Mucosa of rectum (tissue), 2 donors: ENCODE results near the gene PDZRN3.

Experiments
- H3K27ac ChIP-seq, 2 donors: one replicate each; pipeline ENCODE4 v1.7.0; 2013; ENCODE audit warnings: inconsistent platforms in 2 of 2, low read depth in 2 of 2, low read length in 2 of 2
- H3K27me3 ChIP-seq, 2 donors: one replicate each; pipeline ENCODE4 v1.7.0; 2013; ENCODE audit warnings: low read length in 2 of 2; ENCODE audit not compliant: control insufficient read depth in 2 of 2, insufficient read depth in 2 of 2
- H3K36me3 ChIP-seq, 2 donors: one replicate each; pipeline ENCODE4 v1.7.0; 2013; ENCODE audit warnings: low read length in 2 of 2; ENCODE audit not compliant: control insufficient read depth in 2 of 2, insufficient read depth in 2 of 2
- H3K4me1 ChIP-seq, 2 donors: one replicate each; pipeline ENCODE4 v1.7.0; 2013; ENCODE audit warnings: low read length in 2 of 2, mild to moderate bottlenecking in 1 of 2; ENCODE audit not compliant: control insufficient read depth in 2 of 2, insufficient read depth in 2 of 2
- H3K4me3 ChIP-seq, 2 donors: one replicate each; pipeline ENCODE4 v1.7.0; 2013; ENCODE audit warnings: low read length in 2 of 2
- H3K9ac ChIP-seq, 2 donors: one replicate each; pipeline ENCODE4 v1.7.0; 2013; ENCODE audit warnings: low read length in 2 of 2, low read depth in 1 of 2, mild to moderate bottlenecking in 1 of 2
- H3K9me3 ChIP-seq, 2 donors: one replicate each; pipeline ENCODE4 v1.7.0; 2013; ENCODE audit warnings: low read length in 2 of 2; ENCODE audit not compliant: control insufficient read depth in 2 of 2
- donor health status: healthy.
- donor health status: Normal muscosa, but diverticular disease.

The PDZRN3 gene

GRCh38 chr3:73548436-73548835 is 76.3 kb downstream of the PDZRN3 start:
- Histone ChIP-seq H3K27me3 (no peaks in the 10 kb centered on the region), H3K36me3 (no peaks in the 10 kb centered on the region), H3K27ac (peak overlapping the region; percentile 50), H3K9ac (no peak overlapping the region), H3K9me3 (no peaks in the 10 kb centered on the region), H3K4me3 (no peak overlapping the region), H3K4me1 (peaks cover 7 to 14% of the 10 kb centered on the region in 2 donors)

GRCh38 chr3:73547427-73548248 is 77.1 kb downstream of the PDZRN3 start:
- H3K4me3 ChIP-seq: no peak overlapping the region
- no peaks in the 10 kb centered on the region for H3K27me3 ChIP-seq
- peaks cover 11 to 16% of the 10 kb centered on the region in 2 donors for H3K4me1 ChIP-seq
- no peaks in the 10 kb centered on the region for H3K9me3 ChIP-seq
- H3K27ac ChIP-seq: peak overlapping the region; percentile 50
- H3K36me3 ChIP-seq: no peaks in the 10 kb centered on the region
- no peak overlapping the region for H3K9ac ChIP-seq

DNA sequence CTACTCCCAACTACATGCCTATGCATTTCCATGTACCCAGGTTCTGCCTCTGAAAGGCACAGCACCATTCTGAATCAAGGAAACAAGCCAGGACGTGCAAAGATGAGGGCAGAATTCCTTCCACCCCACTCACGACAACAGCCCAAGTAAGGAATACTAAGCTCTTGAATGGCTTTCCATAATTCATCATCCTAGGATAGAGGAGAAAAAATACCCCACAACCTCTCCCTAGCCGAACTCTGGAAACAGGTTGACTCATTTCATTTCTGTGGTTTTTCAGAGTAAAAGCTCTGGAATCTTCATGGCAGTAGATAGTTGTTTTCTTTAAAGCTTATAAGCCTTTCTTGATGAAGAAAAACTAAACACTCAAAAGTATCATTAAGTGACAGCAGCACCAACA is 77.8 kb downstream of the PDZRN3 start:
- Histone ChIP-seq H3K27me3 (no peaks in the 10 kb centered on the region), H3K4me1 (peaks cover 11 to 20% of the 10 kb centered on the region in 2 donors), H3K9ac (no peak overlapping the region), H3K36me3 (no peaks in the 10 kb centered on the region), H3K27ac (peak overlapping the region; percentile 26 to 50), H3K4me3 (no peak overlapping the region), H3K9me3 (no peaks in the 10 kb centered on the region)

DNA sequence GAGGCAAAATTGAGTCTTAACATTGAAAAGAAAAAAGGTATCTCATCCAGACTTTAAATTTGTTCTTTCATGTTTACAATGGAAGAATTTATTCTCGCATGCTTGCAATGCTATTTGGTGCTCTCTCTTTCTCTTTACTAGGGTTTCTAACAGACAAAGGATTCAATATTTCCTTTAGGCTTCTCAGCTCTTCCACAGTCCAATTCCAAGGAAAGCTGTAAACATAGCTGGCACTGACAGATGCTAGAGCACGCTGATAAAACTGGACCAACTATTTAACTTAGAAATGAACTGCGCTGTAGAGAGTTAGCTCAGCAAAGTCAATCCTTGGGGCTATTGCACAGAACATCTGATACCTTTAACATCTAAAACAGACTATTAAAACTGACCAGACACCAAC is 81.3 kb downstream of the PDZRN3 start:
- Histone ChIP-seq H3K4me1 (peaks cover 11 to 17% of the 10 kb centered on the region in 2 donors), H3K9me3 (no peaks in the 10 kb centered on the region), H3K4me3 (no peak overlapping the region), H3K27ac (no peak overlapping the region), H3K36me3 (no peaks in the 10 kb centered on the region), H3K9ac (no peak overlapping the region), H3K27me3 (no peaks in the 10 kb centered on the region)

- no peak overlapping the region for H3K27ac ChIP-seq
- no peak overlapping the region for H3K4me3 ChIP-seq
- peaks cover 4 to 8% of the 10 kb centered on the region in 2 donors for H3K4me1 ChIP-seq
- H3K9ac ChIP-seq: no peak overlapping the region
- no peaks in the 10 kb centered on the region for H3K9me3 ChIP-seq
- H3K36me3 ChIP-seq: no peaks in the 10 kb centered on the region
- no peaks in the 10 kb centered on the region for H3K27me3 ChIP-seq
Measured at GRCh38 chr3:73542136-73542535, 82.6 kb downstream of the PDZRN3 start.

DNA sequence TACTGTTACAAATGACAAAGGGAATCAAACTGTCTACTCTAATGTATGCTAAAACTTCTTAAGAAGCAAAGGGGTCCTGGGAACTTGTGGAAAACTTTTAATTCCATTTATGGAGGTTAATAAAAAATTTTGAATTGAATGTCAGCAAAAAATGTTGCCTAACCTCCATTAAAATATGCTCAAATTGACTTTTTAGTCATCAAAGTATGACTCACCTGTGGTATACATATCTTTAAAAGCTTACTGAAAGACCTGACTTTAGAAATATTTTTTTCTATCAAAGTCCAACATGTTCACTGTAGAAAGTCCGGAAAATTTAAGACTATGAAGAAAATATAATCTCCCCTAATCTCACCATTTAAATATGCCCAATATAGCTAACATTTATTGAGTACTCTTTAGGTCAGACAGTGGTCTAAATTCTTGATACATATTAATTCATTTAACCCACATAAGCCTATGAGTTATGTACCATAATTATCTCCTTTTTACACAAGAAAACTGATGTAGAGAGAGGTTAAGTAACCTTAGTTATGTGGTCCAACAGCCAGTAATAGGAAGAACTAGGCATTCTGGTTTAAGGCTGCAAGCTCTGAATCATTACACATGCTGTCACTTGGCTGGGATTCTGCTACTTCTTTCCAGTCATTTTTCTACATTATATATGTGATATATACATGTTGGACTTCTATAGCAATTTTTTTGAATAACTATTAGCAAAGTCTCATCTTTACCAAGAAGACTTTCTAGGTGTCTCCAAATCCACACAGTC is 83.6 kb downstream of the PDZRN3 start:
- Histone ChIP-seq H3K36me3 (no peaks in the 10 kb centered on the region), H3K4me3 (no peak overlapping the region), H3K4me1 (peaks cover 7 to 8% of the 10 kb centered on the region in 2 donors), H3K27ac (no peak overlapping the region), H3K9ac (no peak overlapping the region), H3K9me3 (no peaks in the 10 kb centered on the region), H3K27me3 (no peaks in the 10 kb centered on the region)

DNA sequence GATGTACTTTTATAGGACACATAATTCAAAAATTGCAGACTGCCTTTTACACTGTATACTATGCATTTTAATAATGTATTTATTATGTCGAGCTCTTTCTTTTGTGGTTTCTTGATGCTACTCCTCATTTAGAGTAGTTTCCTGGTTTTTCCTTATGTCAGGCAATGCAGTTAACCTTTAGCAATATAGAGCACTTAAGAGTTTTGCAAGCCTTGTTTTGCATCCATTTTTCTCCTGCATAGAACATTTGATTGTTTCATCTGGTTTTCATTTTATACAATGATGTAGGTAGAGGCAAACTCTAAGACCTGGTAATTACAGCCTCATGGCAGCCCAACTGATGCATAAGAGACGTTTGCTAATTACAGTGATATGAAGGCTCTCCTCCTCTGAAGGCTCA is 86.3 kb downstream of the PDZRN3 start:
- Histone ChIP-seq H3K36me3 (no peaks in the 10 kb centered on the region), H3K4me3 (no peak overlapping the region), H3K27me3 (no peaks in the 10 kb centered on the region), H3K9ac (no peak overlapping the region), H3K9me3 (no peaks in the 10 kb centered on the region), H3K27ac (no peak overlapping the region), H3K4me1 (peaks cover 8 to 13% of the 10 kb centered on the region in 2 donors)

DNA sequence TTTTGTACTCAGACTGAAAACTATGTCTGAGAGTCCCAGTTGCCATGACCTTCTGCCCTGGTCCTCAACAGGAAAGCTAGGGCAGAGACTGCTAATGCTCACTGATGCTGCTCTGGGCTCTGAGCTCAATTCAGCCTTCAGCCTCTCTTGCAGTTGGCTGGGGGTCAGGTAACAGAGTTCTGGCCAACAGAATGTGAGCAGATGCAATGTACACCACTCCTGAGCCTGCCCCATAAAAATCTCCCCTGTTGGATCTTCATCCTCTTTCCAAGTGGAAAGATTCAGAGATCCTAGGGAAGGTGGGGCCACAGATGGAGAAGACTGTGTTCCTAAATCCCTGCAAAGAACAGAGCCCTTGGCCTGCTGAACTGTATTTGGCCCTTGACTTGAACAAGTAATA is 87.8 kb downstream of the PDZRN3 start:
- Histone ChIP-seq H3K4me3 (no peak overlapping the region), H3K27ac (no peak overlapping the region), H3K9me3 (no peaks in the 10 kb centered on the region), H3K4me1 (peaks cover 3 to 9% of the 10 kb centered on the region in 2 donors), H3K36me3 (no peaks in the 10 kb centered on the region), H3K27me3 (no peaks in the 10 kb centered on the region), H3K9ac (no peak overlapping the region)

GRCh38 chr3:73536336-73536895 is 88.3 kb downstream of the PDZRN3 start:
- Histone ChIP-seq H3K27me3 (no peaks in the 10 kb centered on the region), H3K36me3 (no peaks in the 10 kb centered on the region), H3K4me3 (no peak overlapping the region), H3K9ac (no peak overlapping the region), H3K27ac (no peak overlapping the region), H3K9me3 (no peaks in the 10 kb centered on the region), H3K4me1 (peaks cover 3 to 9% of the 10 kb centered on the region in 2 donors)

DNA sequence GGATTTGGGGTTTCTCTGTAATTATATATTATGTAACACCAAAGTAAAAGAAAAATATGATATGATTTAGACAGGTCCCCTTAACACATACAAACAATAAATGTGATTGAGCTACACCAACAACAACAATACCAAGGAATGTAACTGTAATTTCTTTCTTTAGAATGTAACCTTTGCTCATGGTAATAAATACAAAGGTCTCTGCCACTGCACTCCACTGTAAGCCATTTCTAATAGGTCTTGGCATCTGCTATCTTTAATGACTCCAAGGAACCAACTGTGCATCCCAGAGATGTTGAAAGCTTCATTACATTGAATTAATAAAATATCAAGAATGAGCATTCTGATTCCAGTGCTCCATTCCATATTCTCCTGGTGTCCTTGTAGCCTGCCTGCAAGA is 88.8 kb downstream of the PDZRN3 start:
- Histone ChIP-seq H3K27ac (no peak overlapping the region), H3K27me3 (no peaks in the 10 kb centered on the region), H3K4me1 (peaks cover 3 to 9% of the 10 kb centered on the region in 2 donors), H3K9me3 (no peaks in the 10 kb centered on the region), H3K36me3 (no peaks in the 10 kb centered on the region), H3K4me3 (no peak overlapping the region), H3K9ac (no peak overlapping the region)
